IPS-20b (cell line): ENCODE measurements around the gene DNAJC18.
"Not testable (repeated sequence)": the region's sequence is repeated elsewhere in the genome, so short reads cannot be mapped to it uniquely, and the experiment has no call there.

Experiments used
- H3K27ac ChIP-seq: one replicate; pipeline ENCODE4 v1.5.1; 2013; ENCODE audit warnings: low read length
- H3K27me3 ChIP-seq: 2 replicates; pipeline ENCODE4 v1.6.1; 2013; ENCODE audit warnings: mild to moderate bottlenecking, low read length, inconsistent platforms; ENCODE audit not compliant: insufficient read depth
- H3K36me3 ChIP-seq: 2 replicates; pipeline ENCODE4 v1.6.1; 2013; ENCODE audit warnings: low read depth, mild to moderate bottlenecking, inconsistent platforms, low read length, moderate library complexity; ENCODE audit not compliant: insufficient read depth
- H3K4me1 ChIP-seq: 2 replicates; pipeline ENCODE4 v1.6.1; 2013; ENCODE audit warnings: mild to moderate bottlenecking, control low read depth, inconsistent platforms, low read length, moderate library complexity; ENCODE audit not compliant: insufficient read depth
- H3K4me3 ChIP-seq: 2 replicates; pipeline ENCODE4 v1.5.1; 2013; ENCODE audit warnings: mild to moderate bottlenecking, low read length, inconsistent platforms
- H3K9ac ChIP-seq: 2 replicates; pipeline ENCODE4 v1.6.1; 2013; ENCODE audit warnings: low read depth, mild to moderate bottlenecking, inconsistent platforms, low read length, moderate library complexity
- H3K9me3 ChIP-seq: 2 replicates; pipeline ENCODE4 v1.6.1; 2013; ENCODE audit warnings: mild to moderate bottlenecking, low read depth, low read length, inconsistent platforms; ENCODE audit not compliant: insufficient read depth

DNAJC18 gene

GRCh38 chr5:139439013-139439903 is at the start of gene DNAJC18:
TSS of gene DNAJC18 (minus strand) at chr5:139439525. CDS start at chr5:139439445, 80 bp downstream.
- peak within 1 kb of the TSS; percentile 94 for H3K4me3 ChIP-seq

DNA sequence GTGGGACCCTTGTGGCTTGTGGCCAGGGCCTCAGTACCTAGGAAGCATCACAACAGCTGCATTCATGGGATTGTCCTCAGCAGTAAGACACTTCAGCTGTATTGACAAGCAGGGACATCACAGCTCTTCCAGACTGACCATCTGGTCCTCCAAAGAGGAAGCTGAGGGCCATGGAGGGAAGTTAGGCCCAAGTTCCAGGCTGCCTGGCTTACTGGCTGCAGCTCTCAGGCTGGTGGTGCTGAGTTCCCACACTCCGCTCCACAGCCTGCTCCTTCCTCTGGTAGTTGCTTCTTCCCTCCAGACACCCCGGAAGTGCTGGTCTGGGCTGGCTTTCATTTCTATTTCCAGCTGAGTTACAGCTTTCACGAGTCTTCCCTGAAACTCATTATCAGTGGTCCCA is 48.9 kb upstream of the DNAJC18 start:
- H3K27me3 ChIP-seq: no peaks in the 10 kb centered on the region; the same call in 1 of the 2 replicates
- no peak overlapping the region for H3K9ac ChIP-seq
- no peaks in the 10 kb centered on the region for H3K36me3 ChIP-seq
- no peaks in the 10 kb centered on the region for H3K9me3 ChIP-seq
- H3K4me1 ChIP-seq: peaks cover 2% of the 10 kb centered on the region; the same call in 1 of the 2 replicates
- no peak overlapping the region for H3K4me3 ChIP-seq
- no peak overlapping the region for H3K27ac ChIP-seq

More at GRCh38 chr5:139439013-139439903, at the start of gene DNAJC18:
- Histone ChIP-seq H3K27me3 (no peaks in the 10 kb centered on the region), H3K9me3 (no peaks in the 10 kb centered on the region), H3K27ac (no peak within 1 kb of the TSS), H3K9ac (peak within 1 kb of the TSS; percentile 96), H3K4me1 (peaks cover 7% of the 10 kb centered on the region; the same call in 1 of the 2 replicates), H3K36me3 (peaks cover 6% of the 10 kb centered on the region; the same call in 1 of the 2 replicates)

DNA sequence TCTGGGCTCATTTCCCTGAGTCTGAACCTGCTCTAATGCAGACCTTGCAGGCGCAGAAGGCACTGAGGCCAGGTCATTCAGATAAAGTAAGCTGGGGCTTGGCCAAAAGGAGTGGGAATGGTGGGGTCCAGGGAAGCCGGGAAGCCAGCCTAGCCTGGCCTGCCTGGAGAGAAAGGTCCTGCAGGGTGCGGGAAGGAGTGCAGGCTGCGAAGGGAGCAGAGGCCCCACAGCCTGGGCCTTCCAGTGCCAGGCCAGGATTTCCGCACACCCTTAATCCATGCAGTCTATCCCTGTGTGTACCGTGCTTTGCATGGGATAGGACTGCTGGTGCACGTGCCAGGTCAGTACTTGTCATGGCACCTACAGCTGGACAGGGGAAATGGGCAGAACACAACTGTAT is 46.9 kb upstream of the DNAJC18 start:
- no peaks in the 10 kb centered on the region; the same call in 1 of the 2 replicates for H3K27me3 ChIP-seq
- no peaks in the 10 kb centered on the region for H3K9me3 ChIP-seq
- H3K4me3 ChIP-seq: no peak overlapping the region
- H3K36me3 ChIP-seq: no peaks in the 10 kb centered on the region
- H3K4me1 ChIP-seq: peaks cover 2% of the 10 kb centered on the region; the same call in 1 of the 2 replicates
- 0 out of 2 replicates have a peak overlapping the region, but pooled peaks have one; percentile 5 for H3K9ac ChIP-seq
- H3K27ac ChIP-seq: no peak overlapping the region

DNA sequence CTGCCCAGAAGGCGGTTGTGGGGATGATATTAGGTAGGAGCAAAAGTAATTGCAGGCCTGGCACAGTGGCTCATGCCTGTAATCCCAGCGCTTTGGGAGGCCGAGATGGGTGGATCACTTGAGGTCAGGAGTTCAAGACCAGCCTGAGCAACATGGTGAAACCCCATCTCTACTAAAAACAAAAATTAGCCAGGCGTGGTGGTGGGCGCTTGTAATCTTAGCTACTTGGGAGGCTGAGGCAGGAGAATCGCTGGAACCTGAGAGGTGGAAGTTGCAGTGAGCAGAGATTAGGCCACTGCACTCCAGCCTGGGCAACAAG is 43.5 kb upstream of the DNAJC18 start:
- H3K36me3 ChIP-seq, H3K4me1 ChIP-seq, H3K27ac ChIP-seq, H3K9ac ChIP-seq, H3K27me3 ChIP-seq, H3K4me3 ChIP-seq, H3K9me3 ChIP-seq: not testable (repeated sequence)

GRCh38 chr5:139482050-139482889 is 42.9 kb upstream of the DNAJC18 start, which contains the start of gene STING1:
TSS of gene STING1 (minus strand) at chr5:139482758. CDS start at chr5:139481704, 1,054 bp downstream.
- Histone ChIP-seq H3K4me3 (no peak within 1 kb of the TSS), H3K9ac (no peak within 1 kb of the TSS), H3K4me1 (peaks cover 2% of the 10 kb centered on the region; the same call in 1 of the 2 replicates)

GRCh38 chr5:139481580-139482049 is 42.3 kb upstream of the DNAJC18 start:
- H3K4me1 ChIP-seq: peaks cover 2% of the 10 kb centered on the region; the same call in 1 of the 2 replicates
- no peak overlapping the region for H3K27ac ChIP-seq
- H3K9me3 ChIP-seq: no peaks in the 10 kb centered on the region
- H3K36me3 ChIP-seq: no peaks in the 10 kb centered on the region
- no peaks in the 10 kb centered on the region; the same call in 1 of the 2 replicates for H3K27me3 ChIP-seq
- no peak overlapping the region for H3K9ac ChIP-seq
- H3K4me3 ChIP-seq: no peak overlapping the region

More at GRCh38 chr5:139482050-139482889, 42.9 kb upstream of the DNAJC18 start, which contains the start of gene STING1:
- H3K27me3 ChIP-seq: no peaks in the 10 kb centered on the region; the same call in 1 of the 2 replicates
- H3K27ac ChIP-seq: no peak within 1 kb of the TSS
- H3K36me3 ChIP-seq: no peaks in the 10 kb centered on the region
- no peaks in the 10 kb centered on the region for H3K9me3 ChIP-seq

DNA sequence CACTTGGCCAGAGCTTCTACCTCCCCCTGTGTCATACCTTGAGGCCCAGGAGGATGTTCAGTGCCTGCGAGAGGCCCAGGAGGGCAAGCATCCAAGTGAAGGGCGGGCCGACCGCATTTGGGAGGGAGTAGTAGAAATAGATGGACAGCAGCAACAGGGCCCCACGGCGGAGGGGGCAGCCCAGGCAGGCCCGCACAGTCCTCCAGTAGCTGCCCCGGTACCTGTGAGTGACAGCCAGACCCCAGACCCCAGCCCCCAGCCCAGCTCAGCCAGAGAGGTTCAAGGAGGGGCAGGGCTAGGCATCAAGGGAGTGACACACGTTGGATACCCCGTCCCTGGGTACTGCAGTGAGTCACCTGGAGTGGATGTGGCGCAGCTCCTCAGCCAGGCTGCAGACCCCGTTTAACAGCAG is 41.8 kb upstream of the DNAJC18 start:
- Histone ChIP-seq H3K9me3 (no peaks in the 10 kb centered on the region), H3K9ac (no peak overlapping the region), H3K27me3 (no peaks in the 10 kb centered on the region; the same call in 1 of the 2 replicates), H3K27ac (no peak overlapping the region), H3K4me1 (peaks cover 2% of the 10 kb centered on the region; the same call in 1 of the 2 replicates), H3K4me3 (no peak overlapping the region), H3K36me3 (no peaks in the 10 kb centered on the region)

GRCh38 chr5:139479729-139480128 is 40.4 kb upstream of the DNAJC18 start:
- H3K27me3 ChIP-seq, H3K27ac ChIP-seq, H3K36me3 ChIP-seq, H3K4me1 ChIP-seq, H3K9me3 ChIP-seq, H3K4me3 ChIP-seq, H3K9ac ChIP-seq: not testable (repeated sequence)

GRCh38 chr5:139478657-139479423 is 39.5 kb upstream of the DNAJC18 start:
- not testable (repeated sequence) for H3K4me3 ChIP-seq, H3K9me3 ChIP-seq, H3K27ac ChIP-seq, H3K4me1 ChIP-seq, H3K9ac ChIP-seq, H3K27me3 ChIP-seq, H3K36me3 ChIP-seq

DNA sequence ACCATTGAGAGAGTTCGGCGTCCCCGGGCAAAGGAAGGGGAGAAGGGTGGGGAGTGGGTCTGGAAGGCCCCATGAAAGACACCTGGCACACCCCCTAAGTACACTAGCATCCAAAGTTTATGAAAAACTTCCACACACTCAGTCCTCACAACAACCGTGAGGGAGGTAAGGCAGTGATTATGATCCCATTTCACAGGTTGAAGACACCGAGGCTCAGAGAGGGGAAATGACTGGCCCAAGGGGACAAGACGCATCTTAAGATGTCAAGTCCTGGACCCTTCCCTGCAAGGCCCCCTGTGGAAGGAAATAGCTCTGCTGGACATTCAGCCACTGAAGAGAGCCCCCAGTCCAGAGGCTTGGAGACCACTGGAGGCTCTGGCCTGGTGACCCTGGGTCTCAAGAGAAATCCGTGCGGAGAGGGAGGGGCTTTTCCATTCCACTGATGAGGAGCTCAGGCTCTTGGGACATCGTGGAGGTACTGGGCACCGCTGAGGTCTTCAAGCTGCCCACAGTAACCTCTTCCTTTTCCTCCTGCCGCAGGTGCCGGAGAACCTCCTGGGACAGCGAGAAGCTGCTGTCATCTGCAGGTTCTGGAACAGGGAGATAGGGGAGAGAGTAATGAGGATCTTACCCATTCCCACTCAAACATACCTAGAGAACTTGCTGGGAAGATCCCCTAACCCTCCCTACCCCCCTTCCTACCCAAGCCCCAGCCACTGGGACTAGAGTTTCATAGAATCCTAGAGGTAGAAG is 36.7 kb upstream of the DNAJC18 start:
- no peak overlapping the region for H3K4me3 ChIP-seq
- H3K36me3 ChIP-seq: no peaks in the 10 kb centered on the region
- H3K9me3 ChIP-seq: no peaks in the 10 kb centered on the region
- no peak overlapping the region for H3K27ac ChIP-seq
- H3K9ac ChIP-seq: no peak overlapping the region
- peaks cover 23% of the 10 kb centered on the region; the same call in 1 of the 2 replicates for H3K4me1 ChIP-seq
- H3K27me3 ChIP-seq: 0 out of 2 replicates have a peak, but pooled peaks cover 9% of the 10 kb centered on the region
